IPS-18a (cell line): ENCODE results near the gene CALN1.
"Not testable (repeated sequence)": the region's sequence is repeated elsewhere in the genome, so short reads cannot be mapped to it uniquely, and the experiment has no call there.

Source experiments
- H3K27ac ChIP-seq: one replicate; pipeline ENCODE4 v1.5.1; 2013; ENCODE audit warnings: low read length
- H3K27me3 ChIP-seq: one replicate; pipeline ENCODE4 v1.6.1; 2013; ENCODE audit warnings: mild to moderate bottlenecking, low read length; ENCODE audit not compliant: control insufficient read depth, insufficient read depth
- H3K36me3 ChIP-seq: one replicate; pipeline ENCODE4 v1.6.1; 2013; ENCODE audit warnings: low read depth, low read length; ENCODE audit not compliant: control insufficient read depth
- H3K4me1 ChIP-seq: one replicate; pipeline ENCODE4 v1.6.1; 2013; ENCODE audit warnings: low read depth, low read length; ENCODE audit not compliant: control insufficient read depth
- H3K4me3 ChIP-seq: one replicate; pipeline ENCODE4 v1.5.1; 2013; ENCODE audit warnings: low read length
- H3K9ac ChIP-seq: one replicate; pipeline ENCODE4 v1.6.1; 2013; ENCODE audit warnings: mild to moderate bottlenecking, low read length, moderate library complexity
- H3K9me3 ChIP-seq: one replicate; pipeline ENCODE4 v1.6.1; 2013; ENCODE audit warnings: low read depth, low read length; ENCODE audit not compliant: control insufficient read depth

Gene CALN1

GRCh38 chr7:72412121-72412618, at the start of gene CALN1:
Gene CALN1, minus strand, starts transcription at chr7:72412338.
- H3K4me3 ChIP-seq, H3K27me3 ChIP-seq, H3K9me3 ChIP-seq, H3K27ac ChIP-seq, H3K9ac ChIP-seq, H3K4me1 ChIP-seq, H3K36me3 ChIP-seq: not testable (repeated sequence)

DNA sequence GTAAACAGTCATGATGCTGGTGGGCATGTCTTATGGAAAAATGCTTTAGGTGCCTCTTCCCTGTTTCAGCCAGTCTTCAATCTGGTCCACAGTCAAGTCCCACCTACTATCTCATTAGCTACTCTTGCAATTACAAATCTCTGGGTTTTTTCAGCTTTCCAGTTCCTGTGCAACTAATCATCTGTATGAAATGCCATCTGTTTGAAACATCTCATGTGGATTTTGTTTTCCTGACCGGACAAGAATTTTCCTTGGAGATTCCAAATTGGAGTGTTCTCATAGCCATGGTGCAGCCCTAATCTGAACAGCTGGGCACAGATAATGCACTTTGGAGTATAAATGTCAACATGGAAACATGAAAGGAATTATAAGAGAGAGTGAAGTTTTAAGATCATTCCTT, 41.3 kb upstream of the CALN1 start:
- H3K4me1 ChIP-seq, result no peaks in the 10 kb centered on the region
- no peak overlapping the region for H3K4me3 ChIP-seq

GRCh38 chr7:72447465-72448204, 35.5 kb upstream of the CALN1 start:
- Histone ChIP-seq H3K9ac (no peak overlapping the region), H3K4me3 (no peak overlapping the region), H3K27me3 (no peaks in the 10 kb centered on the region), H3K36me3 (no peaks in the 10 kb centered on the region), H3K4me1 (peaks cover 4% of the 10 kb centered on the region), H3K9me3 (no peaks in the 10 kb centered on the region), H3K27ac (no peak overlapping the region)

More for the DNA sequence above, 41.3 kb upstream of the CALN1 start:
- no peak overlapping the region for H3K27ac ChIP-seq
- H3K9me3 ChIP-seq, result no peaks in the 10 kb centered on the region
- H3K27me3 ChIP-seq, result no peaks in the 10 kb centered on the region
- no peaks in the 10 kb centered on the region for H3K36me3 ChIP-seq
- H3K9ac ChIP-seq, result no peak overlapping the region

DNA sequence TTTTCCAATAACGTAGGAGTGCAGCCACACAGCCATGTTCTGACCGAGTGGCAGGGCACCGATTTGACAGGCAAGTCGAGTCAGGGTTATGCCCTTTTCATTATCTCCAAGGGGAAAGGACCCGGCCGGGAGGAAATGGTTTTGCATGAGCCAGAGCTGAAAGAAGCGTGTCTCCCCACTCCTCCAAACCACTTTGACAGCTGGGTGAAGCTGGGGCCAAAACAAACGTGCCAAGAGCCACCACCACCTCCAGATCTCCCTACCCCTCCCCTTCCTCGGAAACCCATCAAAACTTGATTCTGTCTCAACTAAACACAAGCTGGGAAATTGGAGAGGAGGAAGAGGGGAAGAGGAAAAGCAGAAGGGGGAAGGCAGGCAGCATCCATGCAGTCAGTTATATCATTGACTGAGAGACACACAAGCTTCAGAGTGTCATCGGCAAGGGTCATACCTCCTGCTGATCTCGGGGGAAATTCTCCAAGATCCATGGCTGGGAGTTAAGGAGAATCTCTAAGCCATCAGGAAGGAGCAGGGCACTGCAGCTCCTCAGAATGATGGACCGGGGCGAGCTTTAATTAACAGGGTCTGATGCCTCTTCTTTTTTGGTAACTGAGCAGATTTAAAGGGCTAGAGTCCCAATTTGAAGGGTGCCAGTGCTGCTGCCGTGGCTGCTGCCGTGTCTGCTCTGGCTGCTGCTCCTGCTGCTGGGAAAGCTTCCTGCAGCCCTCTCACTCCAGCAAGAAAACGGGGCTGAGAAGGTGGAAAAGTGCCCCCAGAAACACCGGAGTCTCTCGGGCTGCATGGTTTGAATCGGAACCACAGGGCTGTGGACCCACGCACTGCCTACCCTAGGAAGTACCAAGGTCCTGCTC, 34.7 kb upstream of the CALN1 start:
- no peak overlapping the region for H3K4me3 ChIP-seq
- no peaks in the 10 kb centered on the region for H3K36me3 ChIP-seq
- peaks cover 4% of the 10 kb centered on the region for H3K4me1 ChIP-seq
- no peaks in the 10 kb centered on the region for H3K27me3 ChIP-seq
- no peak overlapping the region for H3K27ac ChIP-seq
- no peak overlapping the region for H3K9ac ChIP-seq
- no peaks in the 10 kb centered on the region for H3K9me3 ChIP-seq

GRCh38 chr7:72446131-72446530, 34.0 kb upstream of the CALN1 start:
- H3K36me3 ChIP-seq, result no peaks in the 10 kb centered on the region
- H3K4me3 ChIP-seq, result no peak overlapping the region
- no peak overlapping the region for H3K27ac ChIP-seq
- H3K9ac ChIP-seq, result no peak overlapping the region
- H3K27me3 ChIP-seq, result no peaks in the 10 kb centered on the region
- H3K9me3 ChIP-seq, result no peaks in the 10 kb centered on the region
- peaks cover 4% of the 10 kb centered on the region for H3K4me1 ChIP-seq

DNA sequence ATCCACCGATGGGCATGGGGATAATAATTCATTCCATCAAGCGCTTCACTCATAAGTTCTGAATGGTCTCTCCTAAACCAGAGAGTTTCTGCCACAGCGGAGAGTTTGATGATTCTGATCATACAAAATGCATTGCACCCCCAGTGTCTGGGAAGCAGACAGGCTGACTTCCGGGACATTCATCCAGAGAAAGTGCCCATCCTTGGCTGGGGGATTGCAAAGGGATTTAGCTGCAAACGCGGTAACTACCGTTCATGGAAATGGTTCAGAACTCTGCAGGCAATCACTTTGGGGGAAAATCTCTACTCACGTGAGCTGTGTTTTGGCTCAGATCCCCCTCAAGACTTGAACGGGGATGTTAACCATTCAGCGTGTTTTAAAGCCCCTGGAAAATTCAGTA, 33.4 kb upstream of the CALN1 start:
- Histone ChIP-seq H3K27me3 (no peaks in the 10 kb centered on the region), H3K36me3 (no peaks in the 10 kb centered on the region), H3K9me3 (no peaks in the 10 kb centered on the region), H3K9ac (no peak overlapping the region), H3K27ac (no peak overlapping the region), H3K4me3 (no peak overlapping the region), H3K4me1 (peaks cover 4% of the 10 kb centered on the region)

GRCh38 chr7:72445075-72445474, 32.9 kb upstream of the CALN1 start:
- no peak overlapping the region for H3K27ac ChIP-seq
- H3K4me3 ChIP-seq, result no peak overlapping the region
- no peak overlapping the region for H3K9ac ChIP-seq
- no peaks in the 10 kb centered on the region for H3K9me3 ChIP-seq
- H3K27me3 ChIP-seq, result no peaks in the 10 kb centered on the region
- H3K4me1 ChIP-seq, result peaks cover 4% of the 10 kb centered on the region
- no peaks in the 10 kb centered on the region for H3K36me3 ChIP-seq

DNA sequence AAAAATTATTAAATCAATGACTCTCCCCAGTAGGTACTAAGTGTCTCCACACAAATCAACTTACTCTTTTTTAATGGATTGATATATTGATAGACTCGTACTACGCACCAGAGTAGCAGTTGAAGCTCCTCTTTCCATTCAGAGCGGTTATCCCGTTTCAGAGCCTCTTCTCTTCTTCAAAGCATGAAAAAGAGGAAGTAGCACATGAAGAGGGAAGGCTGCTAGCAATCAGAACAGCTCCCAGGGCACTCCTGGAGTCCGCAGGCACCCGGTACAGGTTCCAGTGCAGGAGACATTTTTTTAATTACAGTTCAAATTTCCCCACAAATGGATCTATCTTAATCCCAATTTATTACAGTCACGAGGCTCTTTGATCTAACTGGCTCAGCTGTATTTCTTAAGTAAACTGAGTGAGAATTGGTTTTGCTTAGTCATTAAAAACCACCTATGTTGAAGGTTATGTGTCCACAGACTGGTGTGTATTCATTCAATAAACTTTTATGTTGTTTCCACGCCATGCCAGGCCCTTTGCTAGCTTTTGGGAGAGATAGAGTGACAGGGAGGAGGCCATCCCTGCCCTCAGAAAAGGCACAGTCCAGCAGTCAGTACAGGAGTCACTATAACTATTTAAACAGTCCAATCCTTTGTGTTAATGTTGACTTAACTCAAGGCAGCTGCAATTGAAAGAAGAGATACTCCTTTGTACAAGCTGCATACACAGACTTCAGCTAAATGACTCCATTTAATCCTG, 32.1 kb upstream of the CALN1 start:
- Histone ChIP-seq H3K4me3 (no peak overlapping the region), H3K36me3 (no peaks in the 10 kb centered on the region), H3K9ac (no peak overlapping the region), H3K9me3 (no peaks in the 10 kb centered on the region), H3K4me1 (peaks cover 4% of the 10 kb centered on the region), H3K27ac (no peak overlapping the region), H3K27me3 (no peaks in the 10 kb centered on the region)

- Histone ChIP-seq H3K27ac (no peak overlapping the region), H3K27me3 (no peaks in the 10 kb centered on the region), H3K36me3 (no peaks in the 10 kb centered on the region), H3K4me1 (peaks cover 2% of the 10 kb centered on the region), H3K4me3 (no peak overlapping the region), H3K9ac (no peak overlapping the region), H3K9me3 (no peaks in the 10 kb centered on the region)
Observed at GRCh38 chr7:72441791-72442190, 29.7 kb upstream of the CALN1 start.

DNA sequence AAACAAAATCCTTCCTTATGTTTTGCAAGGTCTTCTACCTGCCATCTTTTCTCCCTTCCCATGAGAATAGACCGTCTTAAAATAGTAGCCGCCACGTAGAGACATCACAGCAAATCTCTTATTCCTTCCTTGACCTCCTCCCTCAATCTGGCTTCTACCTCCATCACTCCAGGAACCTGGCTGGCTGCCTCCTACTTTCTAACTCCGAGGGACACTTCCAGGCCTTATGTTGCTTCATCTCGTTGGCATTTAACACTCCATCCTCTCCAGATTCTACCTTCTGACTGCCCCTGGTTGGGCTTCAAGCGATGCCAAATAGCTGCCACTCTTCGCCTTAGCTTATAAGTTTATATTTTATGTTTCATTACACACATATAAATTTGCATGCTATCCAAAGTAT, 26.4 kb upstream of the CALN1 start:
- H3K4me3 ChIP-seq, result no peak overlapping the region
- no peaks in the 10 kb centered on the region for H3K36me3 ChIP-seq
- H3K9me3 ChIP-seq, result no peaks in the 10 kb centered on the region
- no peak overlapping the region for H3K27ac ChIP-seq
- H3K9ac ChIP-seq, result no peak overlapping the region
- no peaks in the 10 kb centered on the region for H3K4me1 ChIP-seq
- no peaks in the 10 kb centered on the region for H3K27me3 ChIP-seq

- Histone ChIP-seq H3K4me3 (no peak overlapping the region), H3K36me3 (no peaks in the 10 kb centered on the region), H3K27me3 (no peaks in the 10 kb centered on the region), H3K27ac (no peak overlapping the region), H3K4me1 (no peaks in the 10 kb centered on the region), H3K9me3 (no peaks in the 10 kb centered on the region), H3K9ac (no peak overlapping the region)
Observed at GRCh38 chr7:72437610-72438009, 25.5 kb upstream of the CALN1 start.
